ENCODE measurements around the gene BROX.

- no peak for TF ChIP-seq ZNF274 (IDR thresholded peaks at IDR 0.05; ENCODE audit: low read depth, low read length)
- TF ChIP-seq YY1 (IDR thresholded peaks at IDR 0.05; ENCODE audit: insufficient read depth, insufficient read length), result no peak
These were observed 962 bp downstream of the BROX start for GRCh38 chr1:222713091-222713961.

All from NT2/D1 (cell line).